Calu3 (cell line): Measurements from ENCODE around the gene PRKCA. TPM values are rescaled to one million over a fixed set of nuclear protein-coding genes. Genes with fewer than 3 reads are reported as not detected.

ENCODE experiments used
- BruUV-seq: library from RNA; stranded (reverse); fragments of 400-500 nt; replicated peaks from 2 replicates; lab custom pipeline; 2021; lab: Mats Ljungman, UMichigan
- CTCF ChIA-PET: fragments of 300-600 bp; sonication (Branson Sonifier 250); formaldehyde crosslinking; loops from one replicate; lab custom pipeline; 2022; ENCODE audit warnings: antibody characterized with exemption; lab: Charles Lee
- DNase-seq: peaks from one replicate; pipeline ENCODE4 v3.0.0; 2022
- H3K27ac Mint-ChIP-seq: one replicate; pipeline ENCODE4 v1.8.0; 2022; ENCODE audit warnings: mixed read lengths; ENCODE audit not compliant: unreplicated experiment
- H3K27me3 Mint-ChIP-seq: one replicate; pipeline ENCODE4 v1.8.0; 2022; ENCODE audit warnings: mixed read lengths; ENCODE audit not compliant: unreplicated experiment
- H3K36me3 Mint-ChIP-seq: one replicate; pipeline ENCODE4 v1.8.0; 2022; ENCODE audit warnings: mild to moderate bottlenecking, moderate library complexity, mixed read lengths; ENCODE audit not compliant: insufficient read depth, unreplicated experiment
- H3K4me1 Mint-ChIP-seq: one replicate; pipeline ENCODE4 v1.8.0; 2022; ENCODE audit warnings: mild to moderate bottlenecking, low read depth, mixed read lengths; ENCODE audit not compliant: unreplicated experiment
- H3K4me3 Mint-ChIP-seq: one replicate; pipeline ENCODE4 v1.8.0; 2022; ENCODE audit warnings: mild to moderate bottlenecking, low read depth, moderate library complexity, mixed read lengths; ENCODE audit not compliant: unreplicated experiment
- H3K9me3 Mint-ChIP-seq: one replicate; pipeline ENCODE4 v1.8.0; 2022; ENCODE audit warnings: low read depth, mixed read lengths; ENCODE audit not compliant: unreplicated experiment
- CTCF ChIP-seq: fragments of 200-600 bp; IDR thresholded peaks from one replicate; pipeline ENCODE4 v1.8.0; 2022; ENCODE audit warnings: antibody characterized with exemption; ENCODE audit not compliant: unreplicated experiment
- intact Hi-C: fragments of 100-400 bp; cut with micrococcal nuclease; formaldehyde crosslinking; loops from one replicate; pipeline ENCODE4 v1.10.0; 2022; ENCODE audit not compliant: unreplicated experiment
- total RNA-seq: library from RNA; stranded (reverse); gene quantifications from 2 replicates; pipeline ENCODE4 v1.2.3, GENCODE V29; 2022

The PRKCA gene
- total RNA-seq, 1 experiment from 2014 or later = 126 TPM

GRCh38 chr17:66843627-66844026, 541.2 kb downstream of the PRKCA start:
- H3K27ac Mint-ChIP-seq = no peak overlapping the region
- BruUV-seq = no TSS peak
- no peak overlapping the region for H3K4me3 Mint-ChIP-seq
- intact Hi-C loops = no loop called here
- no peak for DNase-seq
- H3K27me3 Mint-ChIP-seq = peaks cover 86% of the 10 kb centered on the region
- TF ChIP-seq CTCF = no peak
- H3K9me3 Mint-ChIP-seq = peaks cover 3% of the 10 kb centered on the region
- CTCF ChIA-PET = interaction anchor here (0.5 kb wide), 1 partner anchor 40 kb away, joined by 3 read pairs; no protein-coding TSS in a partner anchor
- H3K36me3 Mint-ChIP-seq = no peaks in the 10 kb centered on the region
- H3K4me1 Mint-ChIP-seq = no peaks in the 10 kb centered on the region

DNA sequence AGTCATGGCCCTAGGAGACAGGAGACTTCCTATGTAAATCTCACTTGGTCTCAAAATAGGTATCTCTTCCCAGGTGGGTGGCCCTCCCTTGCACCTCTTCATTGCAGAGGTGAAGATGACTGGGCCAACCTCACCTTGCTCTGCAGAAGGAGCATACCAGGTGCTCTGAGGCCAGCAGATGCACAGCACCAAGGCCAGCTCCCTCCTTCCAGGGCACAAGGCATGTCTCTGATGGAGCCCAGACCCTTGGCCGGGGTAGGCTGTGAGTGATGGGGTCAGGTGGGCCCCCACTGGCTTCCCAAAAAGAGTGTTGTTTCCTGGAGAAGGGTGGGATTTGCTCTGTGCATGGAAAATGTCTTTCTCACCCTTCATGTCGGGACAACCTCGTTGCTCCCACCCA, 545.3 kb downstream of the PRKCA start:
- H3K4me1 Mint-ChIP-seq = no peaks in the 10 kb centered on the region
- no peak overlapping the region for H3K4me3 Mint-ChIP-seq
- no peak overlapping the region for H3K27ac Mint-ChIP-seq
- H3K27me3 Mint-ChIP-seq = peaks cover 82% of the 10 kb centered on the region
- BruUV-seq = no TSS peak
- peaks cover 3% of the 10 kb centered on the region for H3K9me3 Mint-ChIP-seq
- DNase-seq = no peak
- H3K36me3 Mint-ChIP-seq = no peaks in the 10 kb centered on the region
- intact Hi-C loops = no loop called here
- no peak for TF ChIP-seq CTCF
- CTCF ChIA-PET = no interaction called here

DNA sequence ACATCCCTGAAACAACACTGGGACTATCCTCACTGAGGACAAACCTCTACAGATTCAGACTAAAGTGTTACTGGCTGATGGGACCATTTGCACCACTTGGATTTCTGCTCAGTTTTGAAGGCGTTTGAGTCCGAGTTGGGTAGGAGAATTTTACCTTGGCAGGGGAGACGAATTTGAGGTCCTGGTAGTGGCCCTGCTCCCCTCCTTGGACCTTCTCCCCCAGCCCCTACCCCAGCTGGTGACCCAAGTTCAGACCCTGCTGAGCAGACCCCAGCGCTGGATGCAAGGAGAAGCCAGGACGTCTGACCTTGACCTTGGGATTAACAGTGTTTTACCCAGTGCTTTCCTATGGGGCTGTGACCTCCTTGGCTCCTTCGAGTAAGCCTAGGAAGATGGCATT, 546.1 kb downstream of the PRKCA start:
- Mint-ChIP-seq H3K4me1 (no peaks in the 10 kb centered on the region), H3K36me3 (no peaks in the 10 kb centered on the region), H3K27ac (no peak overlapping the region), H3K9me3 (peaks cover 3% of the 10 kb centered on the region), H3K4me3 (no peak overlapping the region), H3K27me3 (peaks cover 82% of the 10 kb centered on the region)
- no peak for TF ChIP-seq CTCF
- no TSS peak for BruUV-seq
- intact Hi-C loops = no loop called here
- CTCF ChIA-PET = no interaction called here
- no peak for DNase-seq

- no TSS peak for BruUV-seq
- intact Hi-C loops = no loop called here
Observed at GRCh38 chr17:66849032-66849655, 546.7 kb downstream of the PRKCA start.

More at GRCh38 chr17:66849032-66849655, 546.7 kb downstream of the PRKCA start:
- CTCF ChIA-PET = no interaction called here
- H3K4me3 Mint-ChIP-seq = no peak overlapping the region
- peaks cover 3% of the 10 kb centered on the region for H3K9me3 Mint-ChIP-seq
- DNase-seq = no peak
- peaks cover 76% of the 10 kb centered on the region for H3K27me3 Mint-ChIP-seq
- no peak overlapping the region for H3K27ac Mint-ChIP-seq
- H3K36me3 Mint-ChIP-seq = no peaks in the 10 kb centered on the region
- no peaks in the 10 kb centered on the region for H3K4me1 Mint-ChIP-seq
- no peak for TF ChIP-seq CTCF
